Anterior cingulate cortex (tissue), 58 donors: ENCODE measurements around the gene LUZP1.

Experiments
- DNase-seq, 58 donors: peaks; one replicate each; lab custom pipeline; 2025; lab: John Stamatoyannopoulos, UW

Gene LUZP1

DNA sequence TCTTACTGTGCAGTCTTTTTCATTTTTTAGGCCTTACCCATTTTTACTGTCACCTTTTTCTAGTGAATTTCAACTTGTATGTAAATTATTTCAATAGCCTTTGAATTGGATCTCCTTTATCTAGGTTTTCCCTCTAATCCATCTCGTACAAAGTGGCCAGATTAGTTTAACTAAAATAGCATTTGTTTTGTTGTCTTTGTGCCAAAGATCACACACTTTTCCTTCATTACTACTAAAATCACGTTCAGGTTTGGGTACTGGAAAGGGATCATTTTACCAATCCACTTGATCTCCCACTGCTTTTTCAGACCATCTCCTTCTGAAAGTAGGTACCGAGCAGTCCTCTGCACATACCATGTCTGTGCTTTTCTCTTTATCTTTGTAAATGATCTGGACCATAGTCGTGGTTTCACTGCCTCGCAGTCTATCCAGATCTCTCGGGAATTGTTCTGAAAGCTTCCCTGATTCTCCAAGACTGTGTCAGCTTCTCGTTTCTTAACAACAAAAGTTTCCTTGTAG, 129.3 kb downstream of the LUZP1 start:
- no peak for DNase-seq

DNA sequence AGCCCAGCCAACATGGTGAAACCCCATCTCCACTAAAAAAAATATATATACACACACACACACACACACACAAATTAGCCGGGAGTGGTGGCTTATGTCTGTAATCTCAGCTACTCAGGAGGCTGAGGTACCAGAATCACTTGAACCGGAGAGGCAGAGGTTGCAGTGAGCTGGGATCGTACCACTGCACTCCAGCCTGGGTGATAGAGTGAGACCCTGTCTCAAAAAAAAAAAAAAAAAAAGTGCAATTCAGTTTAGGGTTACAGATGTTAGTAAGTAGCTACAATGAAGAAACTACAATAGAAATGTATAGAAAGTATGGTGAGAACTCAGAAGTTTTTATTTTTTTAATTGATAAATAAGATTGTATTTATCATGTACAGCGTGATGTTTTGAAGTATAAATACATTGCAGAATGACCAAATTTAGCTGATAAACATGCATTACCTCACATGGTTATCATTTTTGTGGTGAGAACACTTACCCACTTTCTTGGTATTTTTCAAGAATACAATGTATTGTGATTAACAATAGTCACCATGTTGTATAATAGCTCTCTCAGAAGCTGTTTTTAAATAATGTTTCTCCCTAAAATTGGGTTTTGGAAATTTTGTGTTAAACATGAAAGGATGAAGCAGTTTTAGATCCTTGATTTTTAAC, 131.4 kb downstream of the LUZP1 start:
- DNase-seq: no peak

DNA sequence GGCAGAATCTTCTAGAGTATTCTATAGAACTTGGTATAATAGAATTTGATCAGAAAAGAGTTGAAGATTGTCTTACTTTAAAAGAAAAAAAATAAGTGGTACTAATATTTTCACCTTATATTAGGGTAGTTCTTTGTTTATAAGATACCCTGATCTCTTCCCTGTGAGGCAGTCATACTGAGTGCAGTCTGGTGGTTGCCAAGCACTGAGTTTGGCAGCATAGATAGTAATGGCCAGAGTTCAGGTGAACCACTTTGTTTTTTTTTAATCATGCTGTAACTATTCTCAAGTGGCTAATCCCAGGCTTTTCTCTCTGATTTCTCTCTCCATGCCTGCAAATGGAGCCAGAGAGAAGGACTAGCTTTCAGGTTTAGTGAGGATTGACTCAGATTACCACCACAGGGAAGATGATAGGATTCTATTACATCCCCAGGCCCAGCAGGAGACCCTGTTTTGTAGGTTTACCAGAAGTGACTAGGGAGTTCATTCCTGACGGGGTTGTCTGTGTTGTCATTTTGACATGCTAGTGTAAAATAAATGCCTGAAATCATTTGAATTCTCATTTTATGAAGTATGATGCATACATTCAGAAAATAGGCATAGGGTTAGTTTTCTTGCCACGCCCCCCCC, 132.7 kb downstream of the LUZP1 start:
- DNase-seq: no peak
